ENCODE data around the gene CASK. TPM values are rescaled to one million over a fixed set of nuclear protein-coding genes. Genes with fewer than 3 reads are reported as not detected.

CASK gene
- total RNA-seq, 1 experiment from 2014 or later, result 33.5 TPM

DNA sequence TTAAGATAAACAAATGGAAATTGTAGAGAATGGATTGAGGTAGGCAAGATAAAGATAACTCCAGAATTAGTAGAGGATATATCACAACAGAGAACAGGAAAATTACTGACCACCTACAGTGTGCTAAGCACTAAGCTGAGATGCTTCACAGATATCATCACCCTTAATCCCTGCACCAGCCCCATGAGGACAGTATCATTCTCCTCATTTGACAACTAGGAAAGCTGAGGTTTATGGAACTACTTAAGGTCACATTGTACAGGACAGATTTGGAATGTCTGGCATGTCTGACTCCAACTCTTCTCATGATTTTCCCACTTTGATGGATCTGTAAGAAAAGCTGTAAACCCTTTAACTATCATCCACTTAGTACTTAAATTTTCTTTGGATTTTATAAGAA is 95.5 kb downstream of the CASK start:
- no peak overlapping the region for H3K27ac ChIP-seq (ENCODE audit: low read depth, low read length, poor library complexity, severe bottlenecking)
- H3K9me3 ChIP-seq (ENCODE audit: low read depth, low read length, poor library complexity, severe bottlenecking), result no peaks in the 10 kb centered on the region
- no peaks in the 10 kb centered on the region for H3K4me1 ChIP-seq (ENCODE audit: insufficient read depth, low read length, poor library complexity, severe bottlenecking)
- H3K4me3 ChIP-seq (ENCODE audit: low read depth, low read length, poor library complexity, severe bottlenecking), result no peak overlapping the region
- intact Hi-C loops (cut with micrococcal nuclease; ENCODE audit: unreplicated experiment), result no loop called here
- TF ChIP-seq, protein P1, sequence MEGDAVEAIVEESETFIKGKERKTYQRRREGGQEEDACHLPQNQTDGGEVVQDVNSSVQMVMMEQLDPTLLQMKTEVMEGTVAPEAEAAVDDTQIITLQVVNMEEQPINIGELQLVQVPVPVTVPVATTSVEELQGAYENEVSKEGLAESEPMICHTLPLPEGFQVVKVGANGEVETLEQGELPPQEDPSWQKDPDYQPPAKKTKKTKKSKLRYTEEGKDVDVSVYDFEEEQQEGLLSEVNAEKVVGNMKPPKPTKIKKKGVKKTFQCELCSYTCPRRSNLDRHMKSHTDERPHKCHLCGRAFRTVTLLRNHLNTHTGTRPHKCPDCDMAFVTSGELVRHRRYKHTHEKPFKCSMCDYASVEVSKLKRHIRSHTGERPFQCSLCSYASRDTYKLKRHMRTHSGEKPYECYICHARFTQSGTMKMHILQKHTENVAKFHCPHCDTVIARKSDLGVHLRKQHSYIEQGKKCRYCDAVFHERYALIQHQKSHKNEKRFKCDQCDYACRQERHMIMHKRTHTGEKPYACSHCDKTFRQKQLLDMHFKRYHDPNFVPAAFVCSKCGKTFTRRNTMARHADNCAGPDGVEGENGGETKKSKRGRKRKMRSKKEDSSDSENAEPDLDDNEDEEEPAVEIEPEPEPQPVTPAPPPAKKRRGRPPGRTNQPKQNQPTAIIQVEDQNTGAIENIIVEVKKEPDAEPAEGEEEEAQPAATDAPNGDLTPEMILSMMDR (conservative IDR thresholded peaks at IDR 0.05; ENCODE audit: low read depth, low read length), result no peak
- TF ChIP-seq EZH2 (IDR thresholded peaks at IDR 0.05; ENCODE audit: borderline replicate concordance, low read depth, low read length, poor library complexity, severe bottlenecking), result no peak
- no peaks in the 10 kb centered on the region for H3K36me3 ChIP-seq (ENCODE audit: insufficient read depth, low read length, poor library complexity, severe bottlenecking)
- no peaks in the 10 kb centered on the region for H3K27me3 ChIP-seq (replicated peaks; ENCODE audit: insufficient read depth, low read depth, low read length, poor library complexity)
- no TSS peak for BruUV-seq (replicated peaks)
- DNase-seq (ENCODE audit: low spot score), result peak; percentile 26
- POLR2A ChIA-PET (ENCODE audit: low non-redundant PET), result no interaction called here
- CTCF ChIA-PET, result no interaction called here

DNA sequence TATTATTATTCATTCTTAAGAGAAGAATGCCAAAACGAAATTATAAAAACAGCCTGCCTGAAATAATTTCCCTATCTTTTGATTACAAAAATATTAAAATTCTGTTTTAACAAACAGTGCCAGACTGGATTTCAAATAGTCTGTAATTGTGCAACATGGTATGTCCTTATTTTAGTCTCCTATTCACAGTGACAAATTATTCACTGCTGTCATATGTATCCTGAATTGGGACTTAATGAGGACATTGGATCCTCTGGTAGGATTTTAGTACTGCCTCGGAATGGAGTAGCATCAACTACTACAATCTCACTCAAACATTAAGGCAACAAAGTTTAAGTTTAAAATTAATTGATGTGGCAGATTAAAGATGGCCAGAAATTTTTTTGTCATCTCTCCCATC is 97.6 kb downstream of the CASK start:
- TF ChIP-seq, protein P1 (conservative IDR thresholded peaks at IDR 0.05; ENCODE audit: low read depth, low read length), result no peak
- TF ChIP-seq EZH2 (IDR thresholded peaks at IDR 0.05; ENCODE audit: borderline replicate concordance, low read depth, low read length, poor library complexity, severe bottlenecking), result no peak
- ChIA-PET CTCF (no interaction called here), POLR2A (ENCODE audit: low non-redundant PET) (no interaction called here)
- H3K4me1 ChIP-seq (ENCODE audit: insufficient read depth, low read length, poor library complexity, severe bottlenecking), result no peaks in the 10 kb centered on the region
- DNase-seq (ENCODE audit: low spot score), result no peak
- no peak overlapping the region for H3K27ac ChIP-seq (ENCODE audit: low read depth, low read length, poor library complexity, severe bottlenecking)
- H3K36me3 ChIP-seq (ENCODE audit: insufficient read depth, low read length, poor library complexity, severe bottlenecking), result no peaks in the 10 kb centered on the region
- no peaks in the 10 kb centered on the region for H3K27me3 ChIP-seq (replicated peaks; ENCODE audit: insufficient read depth, low read depth, low read length, poor library complexity)
- no peak overlapping the region for H3K4me3 ChIP-seq (ENCODE audit: low read depth, low read length, poor library complexity, severe bottlenecking)
- H3K9me3 ChIP-seq (ENCODE audit: low read depth, low read length, poor library complexity, severe bottlenecking), result no peaks in the 10 kb centered on the region
- no TSS peak for BruUV-seq (replicated peaks)
- intact Hi-C loops (cut with micrococcal nuclease; ENCODE audit: unreplicated experiment), result no loop called here

DNA sequence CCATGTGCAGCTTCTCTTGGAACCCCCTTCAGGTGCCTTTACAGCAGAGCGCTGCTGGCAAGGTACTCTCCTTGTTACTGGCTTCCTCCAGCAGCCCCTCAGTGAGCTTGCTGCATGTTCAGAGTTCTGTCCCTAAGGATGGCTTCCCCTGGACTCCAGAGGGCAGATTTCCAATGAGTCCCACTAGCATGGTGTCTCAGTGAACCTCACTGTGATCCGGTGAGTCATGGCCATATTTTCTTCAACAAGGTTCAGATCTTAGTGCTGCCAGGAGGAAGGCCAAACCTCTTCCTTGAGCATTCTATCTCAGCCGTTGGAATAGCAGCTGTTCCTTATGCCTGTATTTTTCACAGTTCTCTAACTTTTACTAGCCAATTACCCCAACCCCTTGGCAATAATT is 98.8 kb downstream of the CASK start:
- TF ChIP-seq, protein P1 (conservative IDR thresholded peaks at IDR 0.05; ENCODE audit: low read depth, low read length), result no peak
- TF ChIP-seq EZH2 (IDR thresholded peaks at IDR 0.05; ENCODE audit: borderline replicate concordance, low read depth, low read length, poor library complexity, severe bottlenecking), result no peak
- BruUV-seq (replicated peaks), result no TSS peak
- Histone ChIP-seq H3K27me3 (replicated peaks; ENCODE audit: insufficient read depth, low read depth, low read length, poor library complexity) (no peaks in the 10 kb centered on the region), H3K9me3 (ENCODE audit: low read depth, low read length, poor library complexity, severe bottlenecking) (no peaks in the 10 kb centered on the region), H3K4me3 (ENCODE audit: low read depth, low read length, poor library complexity, severe bottlenecking) (no peak overlapping the region), H3K4me1 (ENCODE audit: insufficient read depth, low read length, poor library complexity, severe bottlenecking) (no peaks in the 10 kb centered on the region), H3K27ac (ENCODE audit: low read depth, low read length, poor library complexity, severe bottlenecking) (no peak overlapping the region), H3K36me3 (ENCODE audit: insufficient read depth, low read length, poor library complexity, severe bottlenecking) (no peaks in the 10 kb centered on the region)
- POLR2A ChIA-PET (ENCODE audit: low non-redundant PET), result no interaction called here
- intact Hi-C loops (cut with micrococcal nuclease; ENCODE audit: unreplicated experiment), result no loop called here
- CTCF ChIA-PET, result no interaction called here
- DNase-seq (ENCODE audit: low spot score), result no peak

Data from A673 (cell line).